ENCODE measurements around the gene RALGPS2. TPM values are rescaled to one million over a fixed set of nuclear protein-coding genes. Genes with fewer than 3 reads are reported as not detected.

The RALGPS2 gene
- total RNA-seq = 26.5 and 39.5 TPM in 2 replicates

DNA sequence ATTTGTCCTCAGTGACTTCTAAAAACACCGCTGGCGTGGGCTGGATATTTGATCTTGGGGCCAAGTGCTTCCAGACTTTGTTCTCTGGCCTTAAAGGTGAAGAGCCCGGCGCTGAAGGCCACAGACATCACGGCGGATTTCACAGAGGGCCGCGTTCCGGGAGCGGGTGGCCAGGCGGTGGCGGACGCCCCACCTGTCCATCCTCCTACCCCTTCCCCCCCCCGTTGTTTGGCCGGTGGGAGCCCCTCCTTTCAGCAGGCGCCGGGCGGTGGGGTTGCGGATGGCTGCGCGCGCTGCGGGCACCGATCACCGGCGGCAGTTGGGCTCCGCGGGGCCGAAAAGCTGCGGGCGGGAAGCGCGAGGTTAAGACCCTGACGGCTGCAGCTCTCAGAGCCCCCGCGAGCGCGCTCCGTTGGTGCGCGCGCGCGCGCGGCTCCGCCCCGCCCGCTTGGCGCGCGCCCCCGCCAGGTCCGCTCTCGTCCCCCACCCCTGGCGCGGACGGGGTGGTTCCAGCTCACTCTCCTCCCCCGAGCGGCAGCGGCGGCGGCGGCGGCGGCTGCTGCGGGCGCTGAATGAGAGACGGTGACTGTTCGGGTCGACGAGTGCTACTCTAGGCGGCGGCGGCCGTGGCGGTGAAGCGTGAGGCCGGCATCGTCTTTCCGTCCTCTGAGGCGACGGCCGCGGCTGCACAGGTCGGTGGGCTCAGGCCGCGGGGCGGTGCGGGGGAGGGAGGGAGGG is at the start of gene RALGPS2:
Gene RALGPS2 (plus strand): TSS at position 517 of the 738 bp plus-strand sequence. CDS start 51,521 bp downstream, outside the sequence.

GRCh38 chr1:178870944-178871343 is 145.9 kb downstream of the RALGPS2 start, which contains the start of gene ANGPTL1:
Gene ANGPTL1, minus strand, starts transcription at chr1:178871077. Its CDS starts 5,301 bp downstream, at chr1:178865776.

Other genes starting within 250 kb of the RALGPS2 start
- gene CLEC20A, start 228.3 kb upstream of the RALGPS2 start, total RNA-seq = not detected in 2 replicates
- 0.19 TPM in 1 of 2 replicates, not detected in the other for gene TEX35, start 212.1 kb upstream of the RALGPS2 start, total RNA-seq
- gene ANGPTL1, start 145.8 kb downstream of the RALGPS2 start, total RNA-seq = 4.6 and 23.1 TPM in 2 replicates

Measured in regular cardiac myocyte (primary cell).